Measurements from ENCODE around the gene SLC41A2.

DNA sequence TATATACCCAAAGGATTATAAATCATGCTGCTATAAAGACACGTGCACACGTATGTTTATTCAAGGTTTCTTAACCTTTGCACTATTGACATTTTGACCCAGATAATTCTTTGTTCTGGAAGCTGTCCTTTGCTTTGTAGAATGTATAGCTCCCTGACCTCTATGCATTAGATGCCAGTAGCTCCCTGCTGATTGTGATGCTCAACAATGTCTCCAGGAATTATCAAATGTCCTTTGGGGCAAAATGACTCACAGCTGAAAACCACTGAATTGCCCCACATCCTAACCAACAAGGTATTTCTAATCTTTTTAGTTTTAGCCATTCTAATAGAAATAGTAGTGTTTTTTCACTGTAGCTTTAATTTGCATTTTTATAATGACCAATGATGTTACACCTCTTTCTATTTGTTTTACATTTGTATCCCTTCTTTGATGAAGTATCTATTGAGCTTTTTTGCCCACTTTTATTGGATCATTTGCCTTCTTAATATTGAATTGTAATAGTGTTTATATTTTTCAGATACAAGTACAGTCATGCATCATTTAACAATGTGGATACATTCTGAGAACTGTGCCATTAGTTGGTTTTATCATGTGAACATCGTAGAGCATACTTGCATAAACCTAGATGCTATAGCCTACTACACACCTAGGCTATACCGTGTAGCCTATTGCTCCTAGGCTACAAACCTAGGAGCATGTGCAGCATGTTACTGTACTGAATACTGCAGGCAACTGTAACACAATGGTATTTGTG, 17.7 kb upstream of the SLC41A2 start:
- TF ChIP-seq POLR2A (IDR thresholded peaks at IDR 0.05): no peak
- TF ChIP-seq, protein P1, sequence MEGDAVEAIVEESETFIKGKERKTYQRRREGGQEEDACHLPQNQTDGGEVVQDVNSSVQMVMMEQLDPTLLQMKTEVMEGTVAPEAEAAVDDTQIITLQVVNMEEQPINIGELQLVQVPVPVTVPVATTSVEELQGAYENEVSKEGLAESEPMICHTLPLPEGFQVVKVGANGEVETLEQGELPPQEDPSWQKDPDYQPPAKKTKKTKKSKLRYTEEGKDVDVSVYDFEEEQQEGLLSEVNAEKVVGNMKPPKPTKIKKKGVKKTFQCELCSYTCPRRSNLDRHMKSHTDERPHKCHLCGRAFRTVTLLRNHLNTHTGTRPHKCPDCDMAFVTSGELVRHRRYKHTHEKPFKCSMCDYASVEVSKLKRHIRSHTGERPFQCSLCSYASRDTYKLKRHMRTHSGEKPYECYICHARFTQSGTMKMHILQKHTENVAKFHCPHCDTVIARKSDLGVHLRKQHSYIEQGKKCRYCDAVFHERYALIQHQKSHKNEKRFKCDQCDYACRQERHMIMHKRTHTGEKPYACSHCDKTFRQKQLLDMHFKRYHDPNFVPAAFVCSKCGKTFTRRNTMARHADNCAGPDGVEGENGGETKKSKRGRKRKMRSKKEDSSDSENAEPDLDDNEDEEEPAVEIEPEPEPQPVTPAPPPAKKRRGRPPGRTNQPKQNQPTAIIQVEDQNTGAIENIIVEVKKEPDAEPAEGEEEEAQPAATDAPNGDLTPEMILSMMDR (IDR thresholded peaks at IDR 0.05): no peak

Measured in breast epithelium (tissue), 3 donors.